Measurements from ENCODE around the gene QRICH1.

Gene QRICH1

DNA sequence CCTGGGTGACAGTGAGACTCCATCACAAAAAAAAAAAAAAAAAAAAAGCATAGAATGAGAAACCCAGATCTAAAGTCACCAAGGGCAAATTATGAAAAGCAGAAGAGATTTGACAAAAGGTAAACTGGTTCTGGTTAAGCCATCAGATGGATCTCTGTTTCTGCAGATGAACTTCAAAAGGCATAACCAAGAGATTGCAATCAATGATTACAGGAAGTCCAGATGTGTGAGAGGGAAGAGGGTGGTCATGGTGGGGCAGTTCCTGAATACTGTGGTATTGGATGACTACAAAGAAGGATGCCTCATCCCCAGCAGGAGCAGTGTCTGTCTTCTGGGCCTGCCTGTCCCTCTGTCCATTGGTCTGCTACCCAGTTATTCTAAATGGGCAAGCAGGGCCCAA, 100.0 kb downstream of the QRICH1 start:
- no peak for DNase-seq

GRCh38 chr3:48991851-48992545, 101.9 kb downstream of the QRICH1 start:
- DNase-seq, result no peak

DNA sequence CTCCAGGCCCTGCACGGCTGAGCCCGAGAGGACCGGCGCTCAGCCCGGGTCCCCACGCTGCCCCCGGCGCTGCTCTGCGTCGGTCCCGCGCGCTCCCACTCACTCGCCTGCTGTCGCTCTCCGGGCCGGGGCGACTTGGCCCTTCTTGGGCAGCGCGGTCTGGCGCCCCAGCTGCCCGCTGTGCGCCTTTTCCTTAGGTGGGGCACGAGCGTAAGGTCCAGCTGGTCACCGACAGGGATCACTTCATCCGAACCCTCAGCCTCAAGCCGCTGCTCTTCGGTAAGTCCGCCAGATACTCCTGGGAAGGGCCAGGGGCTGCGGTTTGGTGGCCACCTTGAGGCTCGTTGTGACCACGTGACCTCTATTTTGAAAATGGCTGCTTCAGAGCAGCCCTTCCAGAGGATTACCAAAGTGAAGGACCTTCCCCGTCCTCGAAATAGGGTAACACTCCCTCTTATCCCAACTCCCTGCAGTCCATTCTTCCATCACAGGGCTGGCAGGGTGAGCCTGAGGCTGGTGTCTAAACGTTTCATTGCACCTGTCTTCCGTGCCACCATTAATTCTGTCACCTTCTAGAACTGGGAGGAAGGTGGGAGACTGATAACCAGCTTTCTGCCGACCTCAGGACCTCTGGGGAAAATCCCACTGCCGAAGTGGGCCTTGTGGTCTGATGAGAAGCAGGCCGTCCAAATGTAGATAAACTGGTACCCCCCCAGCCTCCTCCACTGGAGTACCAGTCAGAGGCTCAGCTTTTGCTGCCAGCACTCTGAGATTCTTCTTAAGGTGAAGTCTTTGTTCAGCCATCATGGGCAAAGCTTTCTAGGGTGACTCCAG, 103.0 kb downstream of the QRICH1 start:
- peak in 1 of 2 donors; percentile 17 for DNase-seq

DNA sequence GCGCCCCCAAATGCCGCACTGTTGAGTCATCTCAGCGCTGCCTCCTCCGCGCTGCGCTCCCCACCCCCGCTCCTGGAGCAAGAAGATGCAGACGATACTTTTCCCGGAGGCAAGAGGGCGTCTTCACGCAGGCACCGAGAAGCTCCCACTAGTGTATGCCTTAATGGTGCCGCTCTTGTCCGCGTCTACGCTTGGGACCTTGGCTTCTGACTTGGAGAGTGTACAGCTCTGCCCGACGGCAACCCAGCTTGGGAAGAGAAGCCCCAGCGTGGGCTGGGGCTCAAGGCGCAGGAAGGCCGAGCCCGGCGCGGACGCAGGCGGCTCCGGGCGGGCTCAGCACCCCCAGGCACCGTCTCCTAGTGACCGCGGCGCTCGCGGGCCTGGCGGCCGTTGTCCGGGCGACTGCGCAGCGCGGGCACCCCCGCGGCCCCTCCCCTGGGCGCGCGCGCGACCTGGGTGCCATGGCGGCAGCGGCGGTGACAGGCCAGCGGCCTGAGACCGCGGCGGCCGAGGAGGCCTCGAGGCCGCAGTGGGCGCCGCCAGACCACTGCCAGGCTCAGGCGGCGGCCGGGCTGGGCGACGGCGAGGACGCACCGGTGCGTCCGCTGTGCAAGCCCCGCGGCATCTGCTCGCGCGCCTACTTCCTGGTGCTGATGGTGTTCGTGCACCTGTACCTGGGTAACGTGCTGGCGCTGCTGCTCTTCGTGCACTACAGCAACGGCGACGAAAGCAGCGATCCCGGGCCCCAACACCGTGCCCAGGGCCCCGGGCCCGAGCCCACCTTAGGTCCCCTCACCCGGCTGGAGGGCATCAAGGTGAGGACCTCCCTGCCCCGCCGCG, 103.9 kb downstream of the QRICH1 start, which contains the start of gene P4HTM:
Gene P4HTM, plus strand, starts transcription at position 446 of the 840 bp plus-strand sequence. Its CDS starts 16 bp downstream, at position 462.
- DNase-seq, result peak; percentile 86 to 91

GRCh38 chr3:48989126-48989795, 104.6 kb downstream of the QRICH1 start:
- no peak for DNase-seq

DNA sequence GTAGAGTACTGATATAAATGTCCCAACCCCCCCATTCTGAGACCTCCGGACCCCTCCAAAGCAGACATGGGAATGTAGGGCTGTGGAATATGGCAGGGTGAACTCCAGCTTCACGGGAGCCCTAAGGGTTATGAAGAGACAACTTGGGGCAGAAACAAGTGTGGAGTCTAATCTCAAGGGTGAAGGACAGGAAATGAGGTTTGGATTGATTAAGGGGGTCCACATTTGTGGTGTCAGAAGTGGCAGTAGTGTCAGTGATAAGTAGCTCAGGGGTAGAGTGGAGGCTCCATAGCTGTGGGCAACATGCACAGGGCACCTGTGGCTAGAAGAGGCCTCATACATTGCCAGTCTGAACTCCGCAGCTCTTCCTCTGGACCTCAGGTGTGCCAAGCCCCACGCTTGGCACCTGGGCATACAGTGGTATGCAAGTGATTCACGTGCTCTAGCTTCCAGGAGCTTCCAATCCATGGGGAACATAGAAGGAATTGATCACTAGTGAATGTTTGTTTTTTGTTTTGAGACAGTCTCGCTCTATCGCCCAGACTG, 108.0 kb downstream of the QRICH1 start:
- DNase-seq, result no peak

DNA sequence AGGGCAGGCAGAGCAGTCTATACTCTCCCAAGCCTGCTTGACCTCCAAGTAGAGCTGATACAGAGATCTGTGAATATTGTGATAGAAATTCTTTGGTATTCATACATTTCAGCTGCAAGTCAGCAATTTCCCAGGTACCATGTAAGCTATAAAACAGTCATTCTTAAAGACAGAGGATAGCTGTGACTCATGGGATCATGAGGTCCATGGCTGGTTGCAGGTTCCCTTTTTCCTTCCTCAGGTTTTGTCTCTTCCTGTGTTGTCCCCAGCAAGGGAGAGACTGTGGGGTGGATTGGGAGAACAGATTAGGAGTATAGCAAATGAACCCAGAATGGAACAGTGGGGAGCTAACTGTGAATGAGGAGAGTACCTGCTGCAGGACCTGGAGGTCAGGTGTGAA, 109.2 kb downstream of the QRICH1 start:
- no peak for DNase-seq

DNA sequence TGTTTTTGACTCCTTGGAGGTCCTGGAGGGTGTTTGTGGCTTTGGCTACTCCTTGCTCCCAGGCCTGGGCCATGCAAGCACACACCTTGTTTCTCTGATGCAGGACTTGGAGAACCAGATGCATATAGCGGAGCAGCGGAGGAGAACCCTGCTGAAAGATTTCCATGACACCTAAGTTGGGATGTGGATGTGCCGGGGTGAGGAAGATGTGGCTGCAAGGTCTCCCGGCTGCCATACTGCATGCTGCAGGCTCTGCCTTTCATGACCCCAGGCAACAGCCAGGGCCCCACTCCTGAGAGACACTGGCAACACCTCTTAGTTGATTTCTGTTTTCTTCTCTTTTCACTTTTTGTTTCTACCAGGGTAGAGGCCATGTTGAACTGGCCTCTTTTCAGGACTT, 110.8 kb downstream of the QRICH1 start:
- no peak for DNase-seq

DNA sequence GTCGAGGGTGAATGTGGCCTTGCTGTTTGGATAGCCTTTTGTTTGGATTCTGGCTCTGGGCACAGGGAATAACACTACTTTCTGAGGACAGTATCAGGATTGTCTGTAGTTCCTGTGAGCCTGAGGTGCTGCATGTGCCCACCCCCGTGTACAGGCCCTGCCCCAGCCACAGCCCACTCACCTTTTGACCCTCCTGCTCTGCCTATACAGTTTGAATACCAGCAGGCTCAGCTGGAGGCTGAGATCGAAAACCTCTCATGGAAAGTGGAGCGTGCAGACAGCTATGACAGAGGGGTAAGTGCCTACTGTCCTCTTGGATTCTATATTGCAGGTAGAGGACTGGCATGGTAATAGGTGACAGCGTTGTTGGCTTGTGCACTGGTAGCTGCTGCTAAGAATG, 111.2 kb downstream of the QRICH1 start:
- no peak for DNase-seq

DNA sequence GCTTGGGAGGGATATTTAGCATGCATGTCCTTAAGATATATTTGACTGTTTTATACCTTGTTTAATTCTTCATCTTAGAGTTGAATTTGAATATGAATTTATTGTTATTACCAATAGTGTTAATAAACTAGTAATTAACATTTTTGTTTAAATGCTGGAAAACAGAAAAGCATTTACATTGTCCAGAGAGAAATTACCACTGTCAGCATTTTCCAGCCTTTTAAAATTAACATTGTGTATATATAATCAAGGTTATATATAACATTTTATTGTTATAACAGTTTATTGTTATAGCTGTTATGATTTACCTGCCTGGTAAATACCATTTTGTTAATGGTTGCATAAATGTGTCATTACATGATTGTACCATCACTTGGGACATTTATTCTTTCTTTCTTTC, 111.9 kb downstream of the QRICH1 start:
- no peak for DNase-seq

DNA sequence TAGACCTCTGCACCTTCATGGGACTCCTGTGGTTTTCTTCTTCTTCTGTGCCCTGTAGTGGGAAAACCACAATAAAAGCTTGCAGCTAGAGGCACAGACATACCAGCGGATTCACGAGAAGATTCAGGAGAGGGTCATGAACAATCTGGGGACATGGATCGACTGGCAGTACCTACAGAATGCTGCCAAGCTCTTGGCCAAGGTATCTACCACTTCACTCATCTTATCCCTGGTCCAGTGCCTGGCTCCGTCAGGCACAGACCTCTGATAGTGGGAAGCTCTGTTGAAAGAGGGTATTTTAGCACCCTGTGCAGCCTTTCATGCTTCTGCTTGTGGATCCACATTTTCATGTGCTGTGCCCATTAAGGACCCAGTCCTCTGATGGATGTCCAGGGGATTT, 113.6 kb downstream of the QRICH1 start:
- no peak for DNase-seq
